Psoas muscle (tissue), 8 donors: ENCODE results near the gene HBS1L. TPM values are rescaled to one million over a fixed set of nuclear protein-coding genes. Genes with fewer than 3 reads are reported as not detected.

Experiments used
- ATAC-seq, 4 donors: fragments of 200-7000 bp; cut with Tn5 transposase; one replicate each; pipeline ENCODE4 v1.9.1; 2020; ENCODE audit warnings: moderate library complexity in 3 of 4, mild to moderate bottlenecking in 2 of 4
- DNase-seq, 2 donors: peaks; one replicate each; pipeline ENCODE4 v3.0.0-alpha.2; 2020
- H3K27ac ChIP-seq: fragments of 200-600 bp; one replicate; pipeline ENCODE4 v1.8.0; 2022
- H3K27me3 ChIP-seq, 3 donors: fragments of 200-600 bp in 1 of 3; one replicate each; pipeline versions ENCODE4 v1.6.1 to v1.8.0; 2013 to 2022; ENCODE audit warnings: low read length in 2 of 3, mild to moderate bottlenecking in 2 of 3, moderate library complexity in 1 of 3; ENCODE audit not compliant: insufficient read depth in 3 of 3
- H3K36me3 ChIP-seq, 2 donors: fragments of 200-600 bp in 1 of 2; one replicate each; pipeline versions ENCODE4 v1.6.1 to v1.8.0; 2013 to 2022; ENCODE audit warnings: low read depth in 1 of 2, mild to moderate bottlenecking in 1 of 2, moderate library complexity in 1 of 2; ENCODE audit not compliant: insufficient read depth in 1 of 2
- H3K4me1 ChIP-seq: fragments of 200-600 bp; one replicate; pipeline ENCODE4 v1.8.0; 2022
- H3K4me3 ChIP-seq: fragments of 200-600 bp; one replicate; pipeline ENCODE4 v1.8.0; 2022; ENCODE audit warnings: mild to moderate bottlenecking
- H3K9me3 ChIP-seq: fragments of 200-600 bp; one replicate; pipeline ENCODE4 v1.8.0; 2022
- CTCF ChIP-seq: fragments of 200-600 bp; IDR thresholded peaks from one replicate; pipeline ENCODE4 v1.8.0; 2022; ENCODE audit warnings: antibody characterized with exemption
- WGBS, 3 donors: extraction: QIAGEN DNeasy Blood & Tissue Kit; methylation state at CpG; one replicate each; pipeline versions ENCODE4 v1.1.6 to v1.1.7; 2013; 5-methylcytosine and 5-hydroxymethylcytosine counted together
- intact Hi-C, 2 donors: fragments of 100-400 bp; cut with DNase I; formaldehyde crosslinking; loops; one replicate each; pipeline versions ENCODE4 v1.11.0 to v1.14.2; 2022
- polyA plus RNA-seq, 3 donors: library from polyadenylated mRNA; stranded (reverse); fragments of 200-250 nt; gene quantifications; one replicate each; pipeline ENCODE4 v1.2.3, GENCODE V29; 2013
- total RNA-seq, 4 donors: library from RNA; stranded (reverse); fragmentation: NEBNext Ultra II Directional in 2 of 4; extraction: Animal tissue kit (Norgen Biotek cat#: 25700) in 2 of 4; gene quantifications; one replicate each; pipeline versions ENCODE4 v1.2.1 to v1.2.4, GENCODE V29; 2021 to 2023
- donor health status: healthy with polysubstance abuse.
- donor health status: DM: no; HTN: no; CAD: no; lungs with moderate emphysema.
- donor health status: Bipolar disorder and iron deficiency.
- donor health status: healthy.
- donor health status: DM: yes; HTN: yes; CAD: no.
- donor health status: DM: no; HTN: no; CAD: no.
- donor health status: DM: no; HTN: no; CAD: no.
- donor health status: DM: yes; HTN: yes; CAD: no.

HBS1L gene
- total and polyA plus RNA-seq, 7 donors = 55.1 to 143 (median 99.5) TPM

- no peaks in the 10 kb centered on the region for H3K4me1 ChIP-seq
- ATAC-seq (no peak), DNase-seq (no peak)
- TF ChIP-seq CTCF = no peak
- peaks cover 0 to 45% of the 10 kb centered on the region in 2 donors for H3K36me3 ChIP-seq
- no peaks in the 10 kb centered on the region for H3K27me3 ChIP-seq
- H3K4me3 ChIP-seq = no peak overlapping the region
- no peak overlapping the region for H3K27ac ChIP-seq
- H3K9me3 ChIP-seq = no peaks in the 10 kb centered on the region
- 22 to 30% (median 24%) methylated on average over 1 of the region's 1 CpG for WGBS, 3 donors
- intact Hi-C loops = no loop called here
Measured at GRCh38 chr6:134964451-134965203, 90.0 kb downstream of the HBS1L start.

GRCh38 chr6:134962421-134962820, 92.2 kb downstream of the HBS1L start:
- no peak overlapping the region for H3K4me3 ChIP-seq
- intact Hi-C loops = no loop called here
- ATAC-seq (no peak), DNase-seq (no peak)
- H3K9me3 ChIP-seq = no peaks in the 10 kb centered on the region
- no peaks in the 10 kb centered on the region for H3K4me1 ChIP-seq
- peaks cover 0 to 56% of the 10 kb centered on the region in 2 donors for H3K36me3 ChIP-seq
- no peak for TF ChIP-seq CTCF
- no peak overlapping the region for H3K27ac ChIP-seq
- no peaks in the 10 kb centered on the region for H3K27me3 ChIP-seq

GRCh38 chr6:134961366-134961765, 93.3 kb downstream of the HBS1L start:
- Histone ChIP-seq H3K9me3 (no peaks in the 10 kb centered on the region), H3K27ac (no peak overlapping the region), H3K4me3 (no peak overlapping the region), H3K36me3 (peaks cover 0 to 56% of the 10 kb centered on the region in 2 donors), H3K27me3 (no peaks in the 10 kb centered on the region), H3K4me1 (no peaks in the 10 kb centered on the region)
- intact Hi-C loops = no loop called here
- no peak for TF ChIP-seq CTCF
- WGBS, 3 donors = 95 to 99% (median 97%) methylated on average over 3 of the region's 3 CpGs
- no peak for DNase-seq
- no peak for ATAC-seq

- no peak for ATAC-seq
- Histone ChIP-seq H3K4me1 (no peaks in the 10 kb centered on the region), H3K4me3 (no peak overlapping the region), H3K27me3 (no peaks in the 10 kb centered on the region), H3K9me3 (no peaks in the 10 kb centered on the region), H3K36me3 (peaks cover 0 to 39% of the 10 kb centered on the region in 2 donors), H3K27ac (no peak overlapping the region)
- DNase-seq = no peak
- no peak for TF ChIP-seq CTCF
- intact Hi-C loops = no loop called here
Measured at GRCh38 chr6:134959603-134960002, 95.0 kb downstream of the HBS1L start.

- H3K4me3 ChIP-seq = no peak overlapping the region
- H3K4me1 ChIP-seq = no peaks in the 10 kb centered on the region
- no peaks in the 10 kb centered on the region for H3K9me3 ChIP-seq
- H3K27me3 ChIP-seq = no peaks in the 10 kb centered on the region
- H3K36me3 ChIP-seq = peaks cover 0 to 16% of the 10 kb centered on the region in 2 donors
- no peak for TF ChIP-seq CTCF
- 91 to 99% (median 98%) methylated on average over 2 of the region's 2 CpGs for WGBS, 3 donors
- no peak overlapping the region for H3K27ac ChIP-seq
- ATAC-seq (no peak), DNase-seq (no peak)
- intact Hi-C loops = no loop called here
Measured at GRCh38 chr6:134956676-134957075, 97.9 kb downstream of the HBS1L start.
